GM18517 (cell line): ENCODE results near the gene DNAAF2.
A peak's percentile ranks its signal among the peaks of the same experiment; 100 is the strongest.
"Not testable (repeated sequence)": the region's sequence is repeated elsewhere in the genome, so short reads cannot be mapped to it uniquely, and the experiment has no call there.

Experiments used
- ATAC-seq: cut with Tn5 transposase; IDR thresholded peaks from one replicate; pipeline ENCODE4 v1.9.1; 2021; ENCODE audit warnings: mild to moderate bottlenecking, moderate library complexity; ENCODE audit not compliant: unreplicated experiment

DNAAF2 gene, protein sequence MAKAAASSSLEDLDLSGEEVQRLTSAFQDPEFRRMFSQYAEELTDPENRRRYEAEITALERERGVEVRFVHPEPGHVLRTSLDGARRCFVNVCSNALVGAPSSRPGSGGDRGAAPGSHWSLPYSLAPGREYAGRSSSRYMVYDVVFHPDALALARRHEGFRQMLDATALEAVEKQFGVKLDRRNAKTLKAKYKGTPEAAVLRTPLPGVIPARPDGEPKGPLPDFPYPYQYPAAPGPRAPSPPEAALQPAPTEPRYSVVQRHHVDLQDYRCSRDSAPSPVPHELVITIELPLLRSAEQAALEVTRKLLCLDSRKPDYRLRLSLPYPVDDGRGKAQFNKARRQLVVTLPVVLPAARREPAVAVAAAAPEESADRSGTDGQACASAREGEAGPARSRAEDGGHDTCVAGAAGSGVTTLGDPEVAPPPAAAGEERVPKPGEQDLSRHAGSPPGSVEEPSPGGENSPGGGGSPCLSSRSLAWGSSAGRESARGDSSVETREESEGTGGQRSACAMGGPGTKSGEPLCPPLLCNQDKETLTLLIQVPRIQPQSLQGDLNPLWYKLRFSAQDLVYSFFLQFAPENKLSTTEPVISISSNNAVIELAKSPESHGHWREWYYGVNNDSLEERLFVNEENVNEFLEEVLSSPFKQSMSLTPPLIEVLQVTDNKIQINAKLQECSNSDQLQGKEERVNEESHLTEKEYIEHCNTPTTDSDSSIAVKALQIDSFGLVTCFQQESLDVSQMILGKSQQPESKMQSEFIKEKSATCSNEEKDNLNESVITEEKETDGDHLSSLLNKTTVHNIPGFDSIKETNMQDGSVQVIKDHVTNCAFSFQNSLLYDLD

DNA sequence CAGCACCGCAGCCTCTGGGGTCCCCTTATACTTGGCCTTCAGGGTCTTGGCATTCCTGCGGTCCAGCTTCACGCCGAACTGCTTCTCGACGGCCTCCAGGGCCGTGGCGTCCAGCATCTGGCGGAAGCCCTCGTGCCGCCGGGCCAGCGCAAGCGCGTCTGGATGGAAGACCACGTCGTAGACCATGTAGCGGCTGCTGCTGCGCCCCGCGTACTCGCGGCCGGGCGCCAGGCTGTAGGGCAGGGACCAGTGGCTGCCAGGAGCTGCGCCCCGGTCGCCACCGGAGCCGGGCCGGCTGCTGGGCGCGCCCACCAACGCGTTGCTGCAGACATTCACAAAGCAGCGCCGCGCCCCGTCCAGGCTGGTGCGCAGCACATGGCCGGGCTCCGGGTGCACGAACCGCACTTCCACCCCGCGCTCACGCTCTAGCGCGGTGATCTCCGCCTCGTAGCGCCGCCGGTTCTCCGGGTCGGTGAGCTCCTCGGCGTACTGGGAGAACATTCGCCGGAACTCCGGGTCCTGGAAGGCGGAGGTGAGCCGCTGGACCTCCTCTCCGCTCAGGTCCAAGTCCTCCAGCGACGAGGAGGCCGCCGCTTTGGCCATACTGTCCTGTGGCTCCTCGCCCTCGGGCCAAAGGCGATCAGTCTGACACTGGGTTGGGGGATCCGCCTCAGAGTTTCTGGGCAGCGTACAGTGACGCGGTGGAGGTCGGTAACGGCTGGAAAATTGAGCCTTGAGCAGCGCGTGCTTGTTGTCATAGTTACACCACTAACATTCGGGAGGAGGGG is at the start of gene DNAAF2:
Gene DNAAF2, minus strand, starts transcription at position 698 of the 788 bp plus-strand sequence. Its CDS starts 95 bp downstream, at position 603.
- ATAC-seq = peak; percentile 32

DNA sequence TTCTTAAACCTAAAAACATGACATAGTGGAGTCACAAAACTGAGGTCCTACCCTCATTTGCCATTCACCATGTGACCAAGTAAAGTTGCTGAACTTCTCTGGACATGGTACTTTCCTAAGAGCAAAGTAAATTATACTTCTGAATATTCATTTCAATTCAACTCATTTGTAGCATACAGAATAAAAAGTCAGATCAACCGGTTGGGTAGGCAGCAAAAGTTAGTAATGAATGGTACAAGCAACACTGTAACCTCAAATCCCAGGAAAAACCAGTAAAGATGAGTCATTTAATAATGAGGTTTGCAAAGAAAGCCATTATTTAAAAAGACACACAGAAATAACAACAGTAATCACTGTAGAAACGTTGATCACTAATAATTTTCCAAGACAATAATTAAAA is 44.2 kb upstream of the DNAAF2 start:
- ATAC-seq = no peak

DNA sequence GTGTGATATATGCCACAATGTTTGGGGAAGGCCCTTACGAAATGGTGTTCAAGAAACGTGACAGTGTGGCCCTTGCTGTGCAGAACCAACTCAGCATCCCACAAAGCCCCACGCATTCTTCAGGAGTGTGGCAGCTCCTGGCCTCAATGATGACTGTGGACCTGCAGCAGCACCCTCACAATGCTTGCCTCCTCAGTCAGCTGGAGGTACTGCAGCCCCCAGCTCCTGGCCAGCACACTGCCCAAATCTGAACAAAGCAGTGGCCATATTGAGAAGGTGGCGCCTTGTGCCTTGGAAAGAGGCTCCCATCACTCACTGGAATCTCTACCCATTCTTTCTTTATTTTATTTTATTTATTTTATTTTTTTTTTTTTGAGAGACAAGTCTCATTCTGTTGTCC is 42.6 kb upstream of the DNAAF2 start:
- ATAC-seq = no peak

DNA sequence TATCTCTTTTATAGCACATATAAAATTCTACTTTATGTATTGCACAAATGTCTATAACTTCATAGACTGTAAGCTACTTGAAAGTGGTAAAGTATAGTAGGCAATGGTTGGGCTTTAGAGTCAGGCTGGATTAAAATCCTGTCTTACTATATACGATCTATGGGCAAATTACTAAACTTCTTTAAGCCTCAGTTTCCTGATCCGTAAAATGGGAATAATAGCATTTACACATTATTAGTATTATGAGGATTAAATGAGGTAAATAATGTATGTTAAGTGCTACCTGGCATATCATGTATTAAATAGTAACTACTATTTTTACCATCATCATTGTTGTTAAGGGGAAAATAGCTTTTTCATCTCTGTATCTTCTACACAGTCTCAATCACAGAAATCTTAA is 38.5 kb upstream of the DNAAF2 start:
- ATAC-seq = no peak

- ATAC-seq = no peak
These were observed 35.4 kb upstream of the DNAAF2 start for GRCh38 chr14:49670475-49670874.

DNA sequence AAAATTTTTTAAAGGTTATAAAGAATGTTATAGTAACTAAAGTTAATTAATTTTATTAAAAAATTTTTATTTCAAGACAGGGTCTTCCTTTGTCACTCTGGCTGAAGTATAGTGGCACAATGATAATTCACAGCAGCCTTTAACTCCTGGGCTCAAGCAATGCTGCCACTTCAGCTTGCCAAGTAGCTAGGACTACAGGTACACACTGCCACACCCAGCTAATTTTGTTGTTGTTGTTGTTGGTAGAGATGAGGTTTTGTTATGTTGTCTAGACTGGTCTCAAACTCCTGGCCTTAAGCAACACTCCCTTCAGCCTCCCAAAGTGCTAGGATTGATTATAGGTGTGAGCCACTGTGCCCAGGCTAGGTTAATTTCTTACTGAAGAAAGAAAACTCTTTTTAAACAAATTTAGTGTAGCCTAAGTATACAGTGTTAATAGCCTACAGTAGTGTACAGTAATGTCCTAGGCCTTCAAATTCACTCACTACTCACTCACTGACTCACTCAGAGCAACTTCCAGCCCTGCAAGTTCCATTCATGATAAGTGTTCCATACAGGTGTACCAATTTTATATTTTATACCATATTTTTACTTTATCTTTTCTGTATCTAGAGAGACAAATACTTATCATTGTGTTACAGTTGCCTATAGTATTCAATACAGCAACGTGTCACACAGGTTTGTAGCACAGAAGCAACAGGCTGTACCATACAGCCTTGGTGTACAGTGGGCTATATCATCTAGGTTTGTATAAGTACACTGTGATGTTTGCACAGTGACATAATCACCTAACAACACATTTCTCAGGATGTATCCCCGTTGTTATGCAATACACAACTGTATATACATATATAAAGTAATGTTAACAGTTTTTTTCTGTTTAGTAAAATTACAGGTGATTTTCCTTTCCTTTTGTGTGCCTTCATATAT is 24.7 kb upstream of the DNAAF2 start:
- no peak for ATAC-seq

DNA sequence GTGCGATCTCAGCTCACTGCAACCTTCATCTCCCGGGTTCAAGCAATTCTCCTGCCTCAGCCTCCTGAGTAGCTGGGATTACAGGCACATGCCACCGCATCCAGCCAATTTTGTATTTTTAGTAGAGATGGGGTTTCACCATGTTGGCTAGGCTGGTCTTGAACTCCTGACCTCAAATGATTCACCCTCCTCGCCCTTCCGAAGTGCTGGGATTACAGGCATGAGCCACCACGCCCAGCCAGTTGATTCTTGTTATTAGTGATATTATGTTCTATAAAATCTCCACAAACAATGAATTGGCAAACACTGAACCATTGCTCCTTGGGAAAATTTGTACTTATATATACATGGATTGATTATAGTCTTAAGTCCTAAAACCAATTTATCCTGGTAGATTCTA is 22.5 kb upstream of the DNAAF2 start:
- not testable (repeated sequence) for ATAC-seq

GRCh38 chr14:49654511-49654910 is 19.5 kb upstream of the DNAAF2 start:
- no peak for ATAC-seq

DNA sequence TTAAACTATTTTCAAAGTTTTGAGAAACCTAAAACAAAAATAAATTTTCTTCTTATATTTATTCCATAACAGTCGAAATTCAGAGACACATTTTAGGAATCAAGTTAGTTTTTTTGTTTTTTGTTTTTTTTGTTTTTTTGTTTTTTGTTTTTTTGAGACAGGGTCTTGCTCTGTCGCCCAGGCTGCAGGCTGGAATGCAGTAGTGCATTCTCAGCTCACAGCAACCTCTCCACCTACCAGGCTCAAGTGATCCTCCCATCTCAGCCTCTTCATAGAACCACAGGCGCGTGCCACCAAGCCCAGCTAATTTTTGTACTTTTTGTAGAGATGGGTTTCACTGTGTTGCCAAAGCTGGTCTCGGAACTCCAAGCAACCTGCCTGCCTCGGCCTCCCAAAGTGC is 18.5 kb upstream of the DNAAF2 start:
- no peak for ATAC-seq

GRCh38 chr14:49642163-49642562 is 7.1 kb upstream of the DNAAF2 start:
- ATAC-seq = no peak

GRCh38 chr14:49641697-49642129 is 6.7 kb upstream of the DNAAF2 start:
- no peak for ATAC-seq

GRCh38 chr14:49640540-49641417 is 5.7 kb upstream of the DNAAF2 start:
- ATAC-seq = no peak

GRCh38 chr14:49637534-49638078 is 2.6 kb upstream of the DNAAF2 start:
- no peak for ATAC-seq

DNA sequence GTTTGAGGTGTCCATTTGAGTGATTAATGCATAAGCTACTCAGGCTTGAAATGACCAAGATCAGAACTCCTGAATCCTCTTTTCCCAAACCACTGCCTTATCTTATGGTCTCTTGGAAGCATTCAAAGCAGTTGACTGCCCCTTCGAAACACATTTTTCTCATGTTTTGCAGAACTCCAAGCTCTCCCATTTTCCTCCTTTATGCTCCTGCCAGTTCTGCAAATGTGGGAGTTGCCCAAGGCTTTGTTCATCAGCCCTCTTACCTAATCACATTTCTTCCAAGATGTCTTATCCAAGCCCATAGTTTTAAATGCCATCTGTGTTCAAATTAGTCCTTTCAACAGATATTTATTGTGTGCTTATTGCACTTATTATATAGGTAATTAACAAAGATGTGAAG is 1.8 kb upstream of the DNAAF2 start:
- no peak for ATAC-seq

- peak; percentile 79 for ATAC-seq
These were observed 1.2 kb downstream of the DNAAF2 start for GRCh38 chr14:49633640-49634546.

DNA sequence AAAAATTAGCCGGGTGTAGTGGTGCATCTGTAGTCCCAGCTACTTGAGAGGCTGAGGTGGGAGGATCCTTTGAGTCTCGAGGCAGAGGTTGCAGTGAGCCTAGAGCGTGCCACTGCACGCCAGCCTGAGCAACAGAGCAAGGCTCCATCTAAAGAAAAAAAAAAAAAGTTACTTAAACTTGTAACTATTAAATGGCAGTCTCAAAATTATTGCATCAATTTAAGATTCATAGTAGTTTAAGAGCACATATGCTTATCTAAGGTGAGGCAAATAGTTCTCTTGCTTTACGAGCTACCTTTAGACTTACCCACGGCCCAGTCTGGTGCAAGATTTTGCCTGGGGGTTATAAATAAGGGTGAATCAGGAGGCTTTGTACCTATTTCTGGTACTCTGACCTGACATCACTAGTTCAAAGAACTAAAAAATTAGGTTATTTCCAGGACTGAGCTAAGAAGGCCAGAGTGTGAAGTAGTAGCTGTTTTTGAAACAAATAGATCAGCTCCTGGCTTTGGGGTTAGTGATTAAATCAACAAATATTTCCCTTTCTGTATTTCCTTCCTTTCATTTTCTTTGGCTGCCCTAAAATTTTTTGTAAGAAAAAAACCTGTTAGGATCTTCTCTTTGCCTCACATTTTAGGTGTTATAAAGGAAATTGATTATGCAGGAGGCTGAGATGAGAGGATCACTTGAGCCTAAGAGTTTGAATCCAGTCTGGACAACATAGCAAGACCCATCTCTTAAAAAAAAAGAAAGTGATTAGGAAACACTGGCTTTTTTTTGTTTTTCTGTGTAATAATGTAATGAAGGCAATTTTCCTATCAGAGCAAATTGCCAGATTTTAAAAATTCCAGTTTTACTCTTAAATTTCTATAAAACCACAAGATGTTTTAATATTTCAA is 10.9 kb downstream of the DNAAF2 start:
- ATAC-seq = no peak

GRCh38 chr14:49623387-49623786 is 11.7 kb downstream of the DNAAF2 start:
- ATAC-seq = no peak
